Activated CD4-positive, alpha-beta T cell treated with anti-CD3 and anti-CD28 coated beads for 1 hour (primary cell): ENCODE measurements around the gene GMPS.
"Not testable (repeated sequence)": the region's sequence is repeated elsewhere in the genome, so short reads cannot be mapped to it uniquely, and the experiment has no call there.

Experiments used
- DNase-seq: peaks from one replicate; pipeline ENCODE4 v3.0.0-alpha.2; 2020

GMPS gene

GRCh38 chr3:155946178-155946577, 75.7 kb downstream of the GMPS start:
- DNase-seq = no peak

GRCh38 chr3:155948476-155948875, 78.0 kb downstream of the GMPS start:
- no peak for DNase-seq

GRCh38 chr3:155949453-155950217, 79.2 kb downstream of the GMPS start:
- no peak for DNase-seq

- DNase-seq = no peak
Measured at GRCh38 chr3:155956508-155957411, 86.3 kb downstream of the GMPS start.

- DNase-seq = no peak
Measured at GRCh38 chr3:155957412-155957880, 87.0 kb downstream of the GMPS start.

GRCh38 chr3:155958676-155959075, 88.2 kb downstream of the GMPS start:
- DNase-seq = no peak

GRCh38 chr3:155960060-155960459, 89.6 kb downstream of the GMPS start:
- DNase-seq = no peak

- not testable (repeated sequence) for DNase-seq
Measured at GRCh38 chr3:155961044-155961443, 90.6 kb downstream of the GMPS start.

GRCh38 chr3:155963570-155963969, 93.1 kb downstream of the GMPS start:
- DNase-seq = no peak

GRCh38 chr3:155970398-155970797, 99.9 kb downstream of the GMPS start:
- no peak for DNase-seq

- DNase-seq = no peak
Measured at GRCh38 chr3:155972885-155973584, 102.6 kb downstream of the GMPS start.

- no peak for DNase-seq
Measured at GRCh38 chr3:155978324-155978723, 107.9 kb downstream of the GMPS start.

GRCh38 chr3:155979746-155980145, 109.3 kb downstream of the GMPS start:
- no peak for DNase-seq

- no peak for DNase-seq
Measured at GRCh38 chr3:155981669-155982068, 111.2 kb downstream of the GMPS start.

GRCh38 chr3:155983834-155984474, 113.5 kb downstream of the GMPS start:
- no peak for DNase-seq

- no peak for DNase-seq
Measured at GRCh38 chr3:155984791-155985417, 114.5 kb downstream of the GMPS start.

- no peak for DNase-seq
Measured at GRCh38 chr3:155989536-155989935, 119.1 kb downstream of the GMPS start.

GRCh38 chr3:155991212-155991611, 120.8 kb downstream of the GMPS start:
- DNase-seq = no peak

- DNase-seq = no peak
Measured at GRCh38 chr3:155991847-155992246, 121.4 kb downstream of the GMPS start.
